NCI-H2227 (cell line): ENCODE measurements around the gene HNRNPK.

Experiments
- DNase-seq: peaks from one replicate; lab custom pipeline; 2025; ENCODE audit not compliant: unreplicated experiment; lab: John Stamatoyannopoulos, UW

The HNRNPK gene

GRCh38 chr9:83934569-83935275 lies 45.3 kb downstream of the HNRNPK start:
- DNase-seq: no peak

GRCh38 chr9:83933790-83934189 lies 46.2 kb downstream of the HNRNPK start:
- no peak for DNase-seq

- DNase-seq: no peak
Observed at GRCh38 chr9:83932851-83933250, 47.2 kb downstream of the HNRNPK start.

GRCh38 chr9:83932011-83932410 lies 48.0 kb downstream of the HNRNPK start:
- DNase-seq: no peak

- DNase-seq: no peak
Observed at GRCh38 chr9:83930881-83931280, 49.1 kb downstream of the HNRNPK start.

- no peak for DNase-seq
Observed at GRCh38 chr9:83927591-83927990, 52.4 kb downstream of the HNRNPK start.

GRCh38 chr9:83920927-83921707 lies 58.9 kb downstream of the HNRNPK start, which contains the start of gene KIF27:
TSS of gene KIF27 (minus strand) at chr9:83921432. CDS start at chr9:83915591, 5,841 bp downstream.
- peak; percentile 96 for DNase-seq

GRCh38 chr9:83920469-83920926 lies 59.5 kb downstream of the HNRNPK start:
- DNase-seq: peak; percentile 77

- no peak for DNase-seq
Observed at GRCh38 chr9:83919111-83919510, 60.9 kb downstream of the HNRNPK start.
